Activated T-helper 1 cell treated with Interleukin-2 at 50 U/mL for 16 hours (primary cell): Measurements from ENCODE around the gene STK31.
"Not testable (repeated sequence)": the region's sequence is repeated elsewhere in the genome, so short reads cannot be mapped to it uniquely, and the experiment has no call there.

ENCODE experiments used
- DNase-seq: peaks from one replicate; pipeline ENCODE4 v3.0.0-alpha.2; 2020; ENCODE audit warnings: low read depth

The STK31 gene, protein sequence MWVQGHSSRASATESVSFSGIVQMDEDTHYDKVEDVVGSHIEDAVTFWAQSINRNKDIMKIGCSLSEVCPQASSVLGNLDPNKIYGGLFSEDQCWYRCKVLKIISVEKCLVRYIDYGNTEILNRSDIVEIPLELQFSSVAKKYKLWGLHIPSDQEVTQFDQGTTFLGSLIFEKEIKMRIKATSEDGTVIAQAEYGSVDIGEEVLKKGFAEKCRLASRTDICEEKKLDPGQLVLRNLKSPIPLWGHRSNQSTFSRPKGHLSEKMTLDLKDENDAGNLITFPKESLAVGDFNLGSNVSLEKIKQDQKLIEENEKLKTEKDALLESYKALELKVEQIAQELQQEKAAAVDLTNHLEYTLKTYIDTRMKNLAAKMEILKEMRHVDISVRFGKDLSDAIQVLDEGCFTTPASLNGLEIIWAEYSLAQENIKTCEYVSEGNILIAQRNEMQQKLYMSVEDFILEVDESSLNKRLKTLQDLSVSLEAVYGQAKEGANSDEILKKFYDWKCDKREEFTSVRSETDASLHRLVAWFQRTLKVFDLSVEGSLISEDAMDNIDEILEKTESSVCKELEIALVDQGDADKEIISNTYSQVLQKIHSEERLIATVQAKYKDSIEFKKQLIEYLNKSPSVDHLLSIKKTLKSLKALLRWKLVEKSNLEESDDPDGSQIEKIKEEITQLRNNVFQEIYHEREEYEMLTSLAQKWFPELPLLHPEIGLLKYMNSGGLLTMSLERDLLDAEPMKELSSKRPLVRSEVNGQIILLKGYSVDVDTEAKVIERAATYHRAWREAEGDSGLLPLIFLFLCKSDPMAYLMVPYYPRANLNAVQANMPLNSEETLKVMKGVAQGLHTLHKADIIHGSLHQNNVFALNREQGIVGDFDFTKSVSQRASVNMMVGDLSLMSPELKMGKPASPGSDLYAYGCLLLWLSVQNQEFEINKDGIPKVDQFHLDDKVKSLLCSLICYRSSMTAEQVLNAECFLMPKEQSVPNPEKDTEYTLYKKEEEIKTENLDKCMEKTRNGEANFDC

DNA sequence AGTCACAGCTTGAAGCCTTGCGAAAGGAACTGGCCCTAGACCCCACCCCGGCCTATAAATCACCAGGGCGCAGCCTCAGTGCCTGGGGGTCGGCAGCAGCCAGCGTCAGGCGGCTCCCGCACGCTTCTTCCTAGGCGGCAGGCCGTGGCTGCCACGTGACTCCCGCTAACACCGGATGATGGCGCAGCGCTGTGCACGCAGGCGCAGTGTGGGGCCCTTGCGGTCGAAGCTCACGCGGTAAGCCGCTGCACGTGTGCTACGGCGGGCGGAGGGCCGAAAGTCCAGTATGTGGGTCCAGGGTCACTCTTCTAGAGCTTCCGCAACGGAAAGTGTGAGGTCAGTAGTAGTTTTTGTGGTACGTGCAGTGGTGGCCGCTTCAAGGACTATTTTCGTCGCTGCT, at the start of gene STK31:
TSS of gene STK31 (plus strand) at position 220 of the 400 bp plus-strand sequence. CDS start at position 287, 67 bp downstream.
- DNase-seq, result no peak

DNA sequence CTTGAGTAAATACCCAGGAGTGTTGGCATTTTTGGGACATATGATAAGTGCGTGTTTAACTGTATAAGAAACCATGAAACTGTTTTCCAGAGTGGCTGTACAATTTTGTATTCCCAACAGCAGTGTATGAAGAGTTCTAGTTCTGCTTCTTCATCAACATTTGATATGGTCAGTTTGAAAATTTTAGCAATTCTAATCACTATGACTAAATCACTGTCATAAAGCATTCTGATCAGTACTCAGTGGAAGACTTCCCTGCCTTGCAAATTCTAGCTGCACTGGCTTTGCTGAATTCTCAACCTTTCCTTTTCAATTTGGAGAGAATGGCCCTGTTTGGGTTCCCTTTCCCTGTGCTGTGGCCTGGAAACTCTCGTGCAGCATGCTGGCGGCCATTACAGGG, 48.6 kb upstream of the STK31 start:
- no peak for DNase-seq

DNA sequence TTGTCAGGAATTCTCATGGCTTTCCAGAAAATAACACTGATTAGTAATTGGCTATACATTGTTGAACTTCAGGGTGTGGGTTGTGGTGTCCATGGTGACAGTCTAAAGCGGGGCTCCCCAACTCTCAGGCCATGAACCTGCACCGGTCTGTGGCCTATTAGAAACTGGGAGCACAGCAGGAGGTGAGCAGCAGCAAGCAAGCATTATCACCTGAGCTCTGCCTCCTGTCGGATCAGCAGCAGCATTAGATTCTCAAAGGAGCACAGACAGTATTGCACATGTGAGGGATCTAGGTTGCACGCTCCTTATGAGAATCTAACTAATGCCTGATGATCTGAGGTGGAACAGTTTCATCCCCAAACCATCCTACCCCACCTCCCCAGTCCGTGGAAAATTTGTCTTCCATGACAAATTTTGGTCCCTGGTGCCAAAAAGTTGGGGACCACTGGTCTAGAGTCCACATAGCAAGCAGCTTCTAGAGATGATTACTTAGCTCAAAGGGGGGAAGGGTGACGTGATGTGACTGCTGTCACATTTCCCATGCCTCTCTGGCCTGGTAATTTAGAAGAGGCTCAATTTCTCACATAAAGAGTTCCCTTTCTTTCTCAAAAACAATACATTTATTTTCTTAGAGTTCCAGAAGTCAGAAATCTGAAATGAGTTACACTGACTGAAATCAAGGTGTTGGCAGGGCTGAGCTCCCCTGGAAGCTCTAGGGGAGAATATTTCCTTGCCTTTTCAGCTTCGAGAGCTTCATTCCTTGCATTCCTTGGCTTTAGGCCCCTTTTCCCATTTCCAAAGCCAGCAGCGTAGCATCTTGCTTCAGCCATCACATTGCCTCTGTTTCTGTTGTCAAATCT, 47.7 kb upstream of the STK31 start:
- no peak for DNase-seq

DNA sequence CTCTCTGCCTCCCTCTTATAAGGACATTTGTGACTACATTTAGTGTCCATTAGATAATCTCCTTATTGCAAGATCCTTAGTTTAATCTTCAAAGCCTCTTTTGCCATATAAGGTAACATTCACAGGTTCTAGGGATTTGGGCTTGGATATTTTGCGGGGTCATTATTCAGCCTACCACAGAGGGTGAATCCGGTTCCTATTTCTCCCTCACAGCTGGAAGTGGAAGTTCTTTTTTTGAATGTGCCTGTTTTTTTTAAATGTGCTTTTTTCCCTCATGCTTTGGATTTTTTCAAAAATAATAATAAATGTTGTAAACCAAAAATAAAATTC, 47.1 kb upstream of the STK31 start:
- DNase-seq, result no peak

DNA sequence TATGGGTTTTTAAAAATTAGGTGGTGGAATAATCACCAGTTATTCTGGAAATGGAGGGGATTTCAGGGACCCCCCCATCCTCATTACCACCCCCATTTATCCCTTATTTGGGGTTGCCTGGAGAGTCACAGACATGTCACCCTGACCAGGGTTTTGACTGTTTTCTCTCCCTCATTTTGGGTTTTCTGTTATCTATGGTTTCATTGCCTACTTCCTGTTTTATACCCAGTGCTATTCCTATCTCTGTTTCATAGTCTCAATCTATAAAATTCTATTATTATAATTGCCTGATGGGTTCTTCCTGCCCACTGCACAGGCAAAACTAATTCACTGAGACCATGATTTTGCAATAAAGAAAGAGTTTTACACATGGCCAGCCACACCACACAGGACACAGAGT, 45.9 kb upstream of the STK31 start:
- DNase-seq, result no peak

DNA sequence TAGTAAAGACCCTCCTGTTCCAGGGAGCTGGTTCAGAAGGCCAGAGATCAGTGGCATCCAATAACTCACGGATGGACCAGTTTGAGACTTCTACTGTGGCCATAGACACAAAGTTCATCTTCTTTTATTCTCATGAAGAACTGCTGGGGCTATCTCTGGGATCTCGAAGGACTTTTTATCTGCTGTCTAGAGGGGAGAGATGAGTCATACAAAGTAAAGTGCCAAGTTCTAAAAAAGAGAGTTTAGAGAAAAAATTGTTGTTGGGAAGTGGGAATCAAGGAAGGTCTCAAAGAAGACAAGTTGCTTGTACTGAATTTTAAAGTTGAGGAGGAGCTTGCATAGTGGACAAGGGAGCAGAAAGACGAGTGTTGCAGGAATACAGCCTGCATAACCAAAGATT, 38.0 kb upstream of the STK31 start:
- no peak for DNase-seq

DNA sequence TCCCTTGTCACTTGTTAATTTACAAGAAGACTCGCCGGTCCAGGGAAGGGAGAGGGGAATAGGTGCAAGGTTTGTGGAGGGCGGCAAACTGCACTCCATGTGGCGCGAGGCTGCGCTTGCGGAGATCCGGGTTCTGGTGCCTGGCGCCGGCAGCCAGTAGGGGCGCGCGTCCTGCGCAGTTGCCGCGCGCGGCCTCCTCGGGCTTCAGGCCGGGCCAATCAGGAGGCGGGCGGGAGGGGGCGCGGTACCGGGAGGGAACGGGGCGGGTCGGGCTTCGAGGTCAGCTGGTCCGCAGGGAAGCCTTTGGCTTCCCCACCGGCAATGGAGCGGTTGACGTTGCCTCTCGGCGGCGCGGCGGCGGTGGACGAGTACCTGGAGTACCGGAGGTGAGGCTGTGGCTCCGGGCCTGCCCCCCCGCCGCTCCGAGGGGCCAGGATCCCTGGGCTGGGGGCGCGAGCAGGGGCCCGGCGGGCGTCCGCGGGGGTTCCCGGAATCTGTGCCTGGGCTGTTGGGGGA, 30.1 kb upstream of the STK31 start, which contains the start of gene FAM221A:
TSS of gene FAM221A (plus strand) at position 302 of the 516 bp plus-strand sequence. CDS start at position 322, 20 bp downstream.
- peak; percentile 72 for DNase-seq

DNA sequence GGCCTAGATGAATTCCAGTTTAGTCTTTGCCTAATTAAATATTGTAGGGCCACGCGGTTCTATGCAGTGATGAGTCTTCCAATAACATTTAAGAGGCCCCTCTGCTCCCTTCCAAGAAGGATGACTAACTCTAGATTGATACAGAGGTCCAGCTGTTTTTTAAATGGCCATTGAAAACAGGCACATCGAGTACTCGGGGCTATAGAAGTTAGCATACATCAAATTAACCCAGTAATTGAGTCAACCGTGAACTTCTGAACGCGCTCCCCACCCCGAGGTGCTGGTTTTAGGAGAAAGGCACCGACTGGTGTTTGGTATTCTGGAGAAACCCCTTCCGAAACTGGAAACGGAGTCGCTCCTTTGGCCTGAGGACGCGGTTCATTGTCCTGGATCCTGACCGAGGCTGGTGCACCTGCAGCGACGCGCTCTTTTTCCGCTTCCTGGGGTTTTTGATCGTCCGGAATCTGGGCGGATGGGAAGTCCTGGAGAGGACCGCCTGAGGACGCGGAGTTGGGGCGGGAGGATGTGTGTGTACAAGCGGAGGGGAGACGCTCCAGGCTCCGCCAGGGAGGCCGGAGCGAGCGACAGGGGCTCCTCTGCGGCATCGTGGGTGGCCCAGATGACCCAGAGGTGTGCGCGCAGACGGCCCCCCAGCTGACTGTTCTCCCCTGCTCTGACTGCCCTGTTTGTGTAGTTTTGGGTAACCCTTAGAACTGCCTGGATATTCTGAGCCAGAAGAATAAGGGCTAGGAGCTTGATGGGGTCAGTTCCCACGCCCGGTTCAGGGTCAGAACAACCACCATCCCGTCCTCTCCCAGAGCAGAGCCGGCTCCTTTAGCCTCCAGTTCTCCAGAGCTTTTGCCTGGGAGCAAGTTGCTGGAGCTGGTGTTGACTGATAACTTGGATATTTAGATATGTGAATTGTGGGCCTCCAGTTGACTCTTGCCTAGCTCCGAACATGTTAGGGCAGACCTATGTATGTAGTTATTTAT, 29.3 kb upstream of the STK31 start:
- peak; percentile 5 for DNase-seq

DNA sequence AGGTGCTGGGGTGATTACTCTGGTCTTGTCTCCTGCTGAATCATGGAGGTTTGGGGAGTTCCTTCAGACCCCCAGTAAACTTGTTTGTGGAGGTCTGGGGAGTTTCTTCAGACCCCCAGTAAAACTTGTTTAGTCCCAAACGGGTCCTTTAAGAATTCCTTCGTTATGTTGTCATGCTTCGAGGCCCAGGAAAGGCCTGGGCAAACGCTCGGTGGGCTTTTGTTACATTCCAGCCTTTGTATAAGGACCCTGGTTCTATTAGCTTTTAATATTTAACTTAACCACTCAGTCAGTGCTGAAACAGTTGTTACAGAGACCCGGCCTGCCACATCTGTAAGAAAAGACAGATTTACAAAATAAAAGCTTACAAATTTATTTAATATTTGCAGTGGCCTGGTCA, 26.0 kb upstream of the STK31 start:
- not testable (repeated sequence) for DNase-seq

DNA sequence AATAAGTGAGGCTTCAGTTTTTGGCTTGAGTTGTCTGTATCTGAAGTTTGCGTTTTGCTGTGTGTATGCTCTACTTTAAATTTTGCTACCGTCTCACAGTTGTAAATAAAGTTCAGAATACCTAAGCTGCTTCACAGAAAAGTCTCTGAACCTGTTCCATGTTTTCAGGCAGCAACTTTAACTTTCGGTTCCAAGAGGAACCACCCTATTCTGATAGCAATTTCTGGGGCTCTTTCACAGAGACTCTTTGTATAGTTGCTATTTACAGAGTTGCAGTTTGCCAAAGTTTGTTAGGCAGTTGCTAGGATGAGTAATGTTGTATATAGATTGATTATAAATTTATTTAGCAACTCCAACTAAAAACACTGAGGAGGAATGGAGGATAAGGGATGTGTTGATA, 24.3 kb upstream of the STK31 start:
- DNase-seq, result no peak

DNA sequence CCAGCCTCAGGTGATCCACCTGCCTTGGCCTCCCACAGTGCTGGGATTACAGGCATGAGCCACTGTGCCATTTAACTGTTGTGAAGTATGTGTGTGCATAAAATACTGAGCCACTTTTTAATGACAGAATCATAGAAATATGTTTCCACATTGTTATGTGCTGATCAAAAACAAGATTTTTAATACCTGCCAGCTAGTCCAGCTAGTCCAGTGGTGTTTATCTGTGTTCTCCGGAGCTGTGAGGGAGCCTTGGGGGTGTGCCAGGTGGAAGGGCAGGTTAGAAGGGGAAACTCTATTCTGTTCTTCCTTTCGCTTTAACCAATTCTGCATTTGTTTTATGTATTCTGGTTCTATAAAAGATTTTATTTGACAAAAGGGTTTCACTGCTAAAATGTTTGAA, 23.0 kb upstream of the STK31 start:
- no peak for DNase-seq

DNA sequence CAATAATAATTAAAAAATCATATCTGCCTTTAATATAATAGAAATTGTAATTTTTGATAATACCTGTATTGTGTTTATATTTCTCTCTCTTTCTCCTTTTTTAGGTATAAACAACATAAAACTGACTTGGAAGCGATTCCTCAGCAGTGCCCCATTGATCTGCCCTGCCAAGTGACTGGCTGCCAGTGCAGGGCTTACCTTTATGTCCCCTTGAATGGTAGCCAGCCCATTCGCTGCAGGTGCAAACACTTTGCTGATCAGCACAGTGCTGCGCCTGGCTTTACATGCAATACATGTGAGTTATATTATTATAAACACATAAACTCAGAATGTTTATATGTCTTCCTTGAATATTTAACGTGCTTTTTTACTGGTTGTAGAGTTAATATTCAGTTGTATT, 20.9 kb upstream of the STK31 start:
- DNase-seq, result no peak

DNA sequence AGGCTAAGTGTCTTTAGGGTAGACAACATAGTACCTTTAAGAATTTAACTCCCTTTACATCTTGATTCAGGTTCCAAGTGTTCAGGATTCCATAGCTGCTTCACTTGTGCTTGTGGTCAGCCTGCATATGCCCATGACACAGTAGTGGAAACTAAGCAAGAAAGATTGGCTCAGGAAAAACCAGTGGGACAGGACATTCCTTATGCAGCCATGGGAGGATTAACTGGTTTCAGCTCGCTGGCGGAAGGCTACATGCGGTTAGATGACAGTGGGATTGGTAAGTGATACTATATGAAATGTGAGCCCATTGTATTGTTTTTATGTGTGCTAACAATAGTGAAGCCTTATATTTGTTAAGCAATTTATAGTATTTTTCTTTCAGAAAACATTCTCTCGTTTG, 18.7 kb upstream of the STK31 start:
- no peak for DNase-seq

DNA sequence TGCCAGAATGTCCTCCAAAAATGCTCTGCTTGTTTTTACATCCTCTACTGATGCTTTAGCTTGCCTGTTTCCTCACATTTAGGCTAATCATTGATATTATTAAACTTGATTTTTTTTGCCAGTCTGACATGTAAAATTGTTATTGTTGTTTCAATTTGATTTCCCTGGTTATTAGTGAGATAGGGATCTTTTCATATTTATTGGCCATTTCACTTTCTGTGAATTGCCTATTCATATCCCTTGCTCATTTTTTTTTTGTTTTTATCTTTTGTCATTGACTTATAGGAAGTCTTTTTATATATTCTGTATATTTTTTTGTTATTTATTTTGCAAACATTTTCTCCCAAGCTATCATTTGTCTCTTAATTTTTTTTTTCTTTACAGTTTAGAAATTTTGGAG, 16.8 kb upstream of the STK31 start:
- no peak for DNase-seq

DNA sequence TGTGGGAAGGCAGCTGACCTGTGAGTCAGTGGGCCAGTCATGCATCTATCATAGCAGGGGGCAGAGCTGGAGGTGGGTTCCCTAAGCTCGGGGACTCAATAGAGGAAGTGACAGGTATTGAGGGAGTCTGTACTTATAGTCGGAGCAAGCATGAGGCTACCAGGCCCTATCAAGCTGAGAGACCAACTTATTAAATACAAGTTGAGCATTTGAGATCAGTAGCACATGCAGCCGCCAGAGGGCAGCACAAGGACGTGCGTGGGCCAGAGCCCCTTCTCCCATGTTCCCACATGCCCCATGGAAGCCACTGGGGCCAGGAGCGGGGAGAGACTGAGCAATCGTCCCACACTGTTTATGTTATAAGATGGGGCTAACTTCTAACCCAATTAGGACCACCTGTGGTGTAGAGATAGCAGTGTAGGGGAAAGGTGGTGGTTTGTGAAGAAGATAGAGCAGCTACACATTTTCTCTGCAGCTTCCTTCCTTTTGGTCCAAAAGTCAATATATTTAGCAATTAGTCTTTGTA, 13.0 kb upstream of the STK31 start:
- DNase-seq, result peak; percentile 28

DNA sequence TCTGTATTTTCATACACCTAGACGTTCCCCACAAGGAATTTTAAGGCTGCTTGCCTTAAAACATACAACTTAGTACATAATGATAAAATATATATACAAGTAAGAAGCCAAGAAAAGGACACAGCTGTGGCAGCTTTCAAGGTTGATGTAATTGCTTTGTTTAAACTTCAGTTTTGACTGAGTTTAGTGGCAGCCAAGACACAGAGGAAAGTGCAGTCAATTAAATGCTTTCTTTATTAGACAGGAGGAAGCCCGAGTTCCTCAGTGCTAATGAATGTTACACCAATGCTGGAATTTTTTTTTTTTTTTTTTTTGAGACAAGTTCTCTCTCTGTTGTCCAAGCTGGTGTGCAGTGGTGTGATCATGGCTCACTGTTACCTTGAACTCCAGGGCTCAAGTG, 11.2 kb upstream of the STK31 start:
- DNase-seq, result no peak

DNA sequence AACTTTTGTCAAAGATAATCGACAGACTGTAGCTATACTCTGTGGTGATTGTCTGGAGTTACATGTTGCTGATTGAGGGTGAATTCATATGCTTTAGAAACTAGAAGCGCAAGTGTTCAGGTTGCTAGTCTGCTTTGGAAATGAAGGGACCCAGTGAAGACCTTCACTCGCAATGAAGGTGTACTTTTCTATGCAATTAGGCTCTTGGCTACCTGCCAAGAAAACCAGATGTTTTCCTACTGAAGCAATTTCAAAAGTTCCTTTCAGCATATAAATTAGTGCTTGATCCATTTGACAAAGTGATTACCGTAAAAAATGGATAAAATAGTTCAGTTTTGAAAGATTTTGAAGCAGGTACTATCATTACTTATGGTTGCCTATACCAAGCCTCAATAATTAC, 10.0 kb upstream of the STK31 start:
- DNase-seq, result no peak

DNA sequence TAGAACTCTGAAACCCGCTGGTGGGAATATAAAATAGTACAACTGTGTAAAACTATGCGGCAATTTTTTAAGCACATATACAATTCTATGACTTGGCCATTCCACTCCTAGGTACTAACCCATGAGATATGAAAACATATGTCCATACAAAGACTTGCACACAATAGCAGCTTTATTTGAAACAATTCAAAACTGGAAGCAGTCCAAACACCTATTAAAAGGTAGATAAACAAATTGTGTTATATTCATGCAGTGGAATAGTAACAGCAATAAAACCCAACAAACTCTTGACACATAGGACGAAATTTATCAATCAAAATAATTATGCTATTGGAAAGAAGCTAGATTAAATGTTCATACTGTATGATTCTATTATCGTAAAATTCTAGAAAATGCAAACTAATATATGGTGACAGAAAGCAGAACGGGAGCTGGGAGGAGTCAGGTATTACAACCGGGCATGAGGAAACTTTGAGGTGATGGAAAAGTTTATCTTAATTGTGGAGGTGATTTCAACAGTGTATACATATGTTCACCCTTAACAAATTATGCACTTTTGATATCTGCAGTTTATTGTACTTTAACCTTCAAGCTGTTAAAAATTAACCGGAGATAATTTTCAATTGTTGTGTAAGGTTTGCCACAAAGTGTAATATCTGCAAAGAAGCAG, 803 bp upstream of the STK31 start:
- no peak for DNase-seq

DNA sequence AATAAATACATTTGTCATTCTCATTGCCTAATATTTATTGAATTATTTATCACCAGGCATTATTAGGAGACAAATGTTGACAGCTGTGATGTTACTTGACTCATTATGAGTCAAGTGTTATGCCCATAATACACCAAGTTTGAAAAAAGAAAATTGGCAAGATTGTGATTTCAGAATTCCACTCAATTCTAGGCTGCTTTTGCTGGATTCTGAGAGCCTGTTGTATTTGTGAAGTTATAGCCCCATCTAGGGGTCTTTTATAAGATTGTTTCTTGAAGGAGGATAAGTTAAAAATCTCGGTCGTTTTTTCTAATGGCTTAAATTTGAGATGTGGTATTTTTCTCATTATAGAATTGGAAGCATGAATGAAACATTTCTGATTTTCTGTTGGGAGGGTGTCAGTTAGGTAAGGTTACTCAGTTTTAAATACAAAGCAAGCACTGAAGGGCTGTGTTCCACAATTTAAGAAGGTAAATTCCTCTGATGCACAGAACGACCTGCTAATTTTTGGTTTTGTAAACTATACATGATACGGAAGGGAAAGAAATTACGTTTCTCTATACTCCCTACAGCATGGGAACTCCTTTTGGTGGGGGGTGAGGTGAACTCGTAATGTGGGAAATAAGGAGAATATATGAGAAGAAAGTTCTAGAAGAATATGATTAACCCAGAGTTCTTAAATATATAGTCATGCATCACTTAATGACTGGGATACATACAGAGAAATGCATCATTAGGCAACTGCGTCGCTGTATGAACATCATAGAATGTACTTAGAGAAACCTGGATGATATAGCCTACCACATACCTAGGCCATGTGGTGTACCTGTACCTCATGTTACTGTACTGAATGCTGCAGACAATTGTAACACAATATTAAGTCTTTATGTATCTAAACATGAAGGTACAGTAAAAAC, 2.6 kb downstream of the STK31 start:
- no peak for DNase-seq
